NCI-H2029 treated with DMSO at 0.1 percent for 48 hours (cell line): ENCODE measurements around the gene ULK1.

Source experiments
- DNase-seq: peaks from one replicate; lab custom pipeline; 2025; lab: John Stamatoyannopoulos, UW

ULK1 gene

GRCh38 chr12:131920157-131920508 lies 25.7 kb downstream of the ULK1 start:
- DNase-seq, result no peak

GRCh38 chr12:131920902-131921840 lies 26.7 kb downstream of the ULK1 start:
- DNase-seq, result no peak

GRCh38 chr12:131921866-131922769 lies 27.7 kb downstream of the ULK1 start:
- no peak for DNase-seq

GRCh38 chr12:131922772-131923171 lies 28.4 kb downstream of the ULK1 start:
- DNase-seq, result no peak

GRCh38 chr12:131923260-131923659 lies 28.8 kb downstream of the ULK1 start:
- DNase-seq, result no peak

- DNase-seq, result no peak
Measured at GRCh38 chr12:131927110-131928079, 33.0 kb downstream of the ULK1 start.

GRCh38 chr12:131928080-131928710 lies 33.8 kb downstream of the ULK1 start:
- no peak for DNase-seq

- peak; percentile 76 for DNase-seq
Measured at GRCh38 chr12:131928711-131929580, 34.5 kb downstream of the ULK1 start, which contains the start of gene PUS1. PUS1 (plus strand) TSS chr12:131929276; CDS start chr12:131929723, 447 bp downstream.

- no peak for DNase-seq
Measured at GRCh38 chr12:131929581-131930456, 35.4 kb downstream of the ULK1 start.

- no peak for DNase-seq
Measured at GRCh38 chr12:131930510-131930909, 36.1 kb downstream of the ULK1 start.

- DNase-seq, result no peak
Measured at GRCh38 chr12:131933387-131933786, 39.0 kb downstream of the ULK1 start.

- no peak for DNase-seq
Measured at GRCh38 chr12:131934535-131934934, 40.1 kb downstream of the ULK1 start.

- no peak for DNase-seq
Measured at GRCh38 chr12:131938082-131938481, 43.7 kb downstream of the ULK1 start.

GRCh38 chr12:131939007-131939406 lies 44.6 kb downstream of the ULK1 start:
- no peak for DNase-seq

- no peak for DNase-seq
Measured at GRCh38 chr12:131940141-131940547, 45.7 kb downstream of the ULK1 start.

GRCh38 chr12:131941116-131941986 lies 46.9 kb downstream of the ULK1 start:
- DNase-seq, result no peak

- no peak for DNase-seq
Measured at GRCh38 chr12:131941987-131942341, 47.5 kb downstream of the ULK1 start.

- no peak for DNase-seq
Measured at GRCh38 chr12:131942671-131943070, 48.2 kb downstream of the ULK1 start.
